Thoracic aorta (tissue), 2 donors: ENCODE measurements around the gene GPR107. TPM values are rescaled to one million over a fixed set of nuclear protein-coding genes. Genes with fewer than 3 reads are reported as not detected.

Experiments used
- ATAC-seq: fragments of 150-250 bp; one replicate; pipeline ENCODE4 v1.8.0; 2017; ENCODE audit warnings: low read depth; ENCODE audit not compliant: insufficient number of reproducible peaks, low FRiP score
- DNase-seq: peaks from one replicate; pipeline ENCODE4 v3.0.0-alpha.2; 2020; ENCODE audit warnings: low spot score
- H3K27ac ChIP-seq, 2 donors: fragments of 200-600 bp; sonication (generic); 1 replicate in 1 of 2; 2 replicates in 1 of 2; pipeline ENCODE4 v1.5.1; 2016; ENCODE audit warnings: mild to moderate bottlenecking in 2 of 2, moderate library complexity in 2 of 2
- H3K27me3 ChIP-seq: fragments of 200-600 bp; sonication (generic); replicated peaks from 2 replicates; pipeline ENCODE4 v1.6.0; 2016; ENCODE audit warnings: mild to moderate bottlenecking; ENCODE audit not compliant: insufficient read depth
- H3K36me3 ChIP-seq: fragments of 200-600 bp; sonication (generic); one replicate; pipeline ENCODE4 v1.5.1; 2016
- H3K4me1 ChIP-seq, 2 donors: fragments of 200-600 bp; sonication (generic); 1 replicate in 1 of 2; 2 replicates in 1 of 2; pipeline versions ENCODE4 v1.5.1 to v1.6.0; 2016; ENCODE audit warnings: low read depth in 2 of 2, mild to moderate bottlenecking in 1 of 2; ENCODE audit not compliant: control insufficient read depth in 1 of 2
- H3K4me3 ChIP-seq: fragments of 200-600 bp; sonication (generic); 2 replicates; pipeline ENCODE4 v1.5.1; 2016; ENCODE audit warnings: mild to moderate bottlenecking
- H3K9me3 ChIP-seq: fragments of 200-600 bp; sonication (generic); 2 replicates; pipeline ENCODE4 v1.5.1; 2016
- total RNA-seq, 2 donors: library from RNA; depleted of rRNA; stranded (reverse); fragments of >200 nt; gene quantifications; one replicate each; pipeline versions ENCODE4 v1.1.0 to v1.2.3, GENCODE V29; 2016
- TF ChIP-seq, protein P1 (sequence below): fragments of 200-600 bp; sonication (generic); IDR thresholded peaks from one replicate; pipeline ENCODE4 v1.5.1; 2019; ENCODE audit warnings: antibody characterized with exemption

Gene GPR107
- total RNA-seq, 2 donors from 2014 or later = 47.5 to 51.9 TPM

DNA sequence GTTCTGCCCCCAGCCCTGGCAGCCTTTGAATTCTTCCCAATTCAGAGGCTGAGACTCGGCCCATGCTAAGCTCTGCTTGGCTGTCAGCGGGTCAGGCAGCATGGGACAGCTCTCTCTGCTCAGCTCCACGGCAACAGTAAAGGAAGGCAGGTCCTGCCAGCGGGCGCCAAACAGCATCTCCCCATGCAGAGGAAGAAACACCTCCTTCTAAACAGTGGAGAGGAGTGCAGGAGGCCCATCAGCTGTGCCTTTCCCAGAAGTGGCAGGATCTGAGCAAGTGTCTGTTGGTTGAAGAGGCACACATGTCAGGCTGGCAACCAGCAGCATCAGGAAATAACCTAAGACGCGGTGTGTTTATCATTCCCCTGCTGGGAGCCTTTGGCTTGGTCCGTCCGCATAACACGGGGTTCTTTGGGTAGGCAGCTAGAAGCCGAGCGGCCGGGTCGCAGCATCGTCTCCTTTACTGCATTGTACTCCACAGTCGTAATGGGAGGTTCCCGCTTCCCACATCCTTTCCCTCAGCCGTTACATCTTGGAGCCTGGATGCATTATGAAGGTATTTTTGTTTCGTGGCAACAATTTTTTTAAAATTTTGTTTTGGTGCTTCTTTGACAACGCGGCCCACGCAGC, 75.8 kb downstream of the GPR107 start:
- Histone ChIP-seq H3K27ac (peak overlapping the region in 1 of 2 donors; percentile 10), H3K36me3 (peaks cover 26% of the 10 kb centered on the region), H3K9me3 (no peaks in the 10 kb centered on the region)

GRCh38 chr9:130132746-130133145, 79.0 kb downstream of the GPR107 start:
- DNase-seq = no peak
- ATAC-seq = no peak
- Histone ChIP-seq H3K4me1 (peaks cover 0 to 4% of the 10 kb centered on the region in 2 donors), H3K4me3 (no peak overlapping the region), H3K36me3 (peaks cover 31% of the 10 kb centered on the region), H3K9me3 (no peaks in the 10 kb centered on the region), H3K27me3 (no peaks in the 10 kb centered on the region), H3K27ac (no peak overlapping the region)
- TF ChIP-seq, protein P1, sequence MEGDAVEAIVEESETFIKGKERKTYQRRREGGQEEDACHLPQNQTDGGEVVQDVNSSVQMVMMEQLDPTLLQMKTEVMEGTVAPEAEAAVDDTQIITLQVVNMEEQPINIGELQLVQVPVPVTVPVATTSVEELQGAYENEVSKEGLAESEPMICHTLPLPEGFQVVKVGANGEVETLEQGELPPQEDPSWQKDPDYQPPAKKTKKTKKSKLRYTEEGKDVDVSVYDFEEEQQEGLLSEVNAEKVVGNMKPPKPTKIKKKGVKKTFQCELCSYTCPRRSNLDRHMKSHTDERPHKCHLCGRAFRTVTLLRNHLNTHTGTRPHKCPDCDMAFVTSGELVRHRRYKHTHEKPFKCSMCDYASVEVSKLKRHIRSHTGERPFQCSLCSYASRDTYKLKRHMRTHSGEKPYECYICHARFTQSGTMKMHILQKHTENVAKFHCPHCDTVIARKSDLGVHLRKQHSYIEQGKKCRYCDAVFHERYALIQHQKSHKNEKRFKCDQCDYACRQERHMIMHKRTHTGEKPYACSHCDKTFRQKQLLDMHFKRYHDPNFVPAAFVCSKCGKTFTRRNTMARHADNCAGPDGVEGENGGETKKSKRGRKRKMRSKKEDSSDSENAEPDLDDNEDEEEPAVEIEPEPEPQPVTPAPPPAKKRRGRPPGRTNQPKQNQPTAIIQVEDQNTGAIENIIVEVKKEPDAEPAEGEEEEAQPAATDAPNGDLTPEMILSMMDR = no peak

More for the DNA sequence above, 75.8 kb downstream of the GPR107 start:
- H3K4me3 ChIP-seq = no peak overlapping the region
- H3K27me3 ChIP-seq = no peaks in the 10 kb centered on the region
- ATAC-seq (no peak), DNase-seq (no peak)
- TF ChIP-seq, protein P1 = no peak
- no peaks in the 10 kb centered on the region for H3K4me1 ChIP-seq

DNA sequence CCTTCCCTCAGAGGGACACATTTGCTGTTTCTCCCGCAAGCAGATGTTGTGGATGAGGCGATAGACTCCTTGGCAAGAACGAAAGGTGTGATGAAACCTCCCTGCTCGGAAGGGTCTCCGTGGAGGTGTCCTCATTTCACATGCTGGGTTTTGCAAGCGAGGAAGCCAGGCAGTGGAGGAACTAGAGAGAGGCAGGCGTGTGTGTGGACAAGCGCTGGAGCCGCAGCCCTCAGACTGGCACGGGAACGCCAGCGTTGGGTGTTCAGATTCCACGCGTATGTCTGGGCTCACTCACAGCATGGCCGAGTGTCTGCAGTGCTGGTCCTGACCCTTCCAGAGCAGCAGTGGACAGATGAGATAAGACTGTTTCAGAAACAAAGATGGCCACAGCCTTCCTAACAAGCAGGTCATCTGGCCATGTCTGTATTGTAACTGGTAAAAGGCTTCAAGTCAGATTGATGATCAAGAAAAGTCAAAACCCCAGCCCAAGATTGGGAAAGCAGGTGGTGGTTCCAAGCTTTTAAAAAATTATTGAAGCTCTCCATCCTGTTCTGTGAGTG, 83.5 kb downstream of the GPR107 start:
- ATAC-seq = no peak
- Histone ChIP-seq H3K4me3 (no peak overlapping the region), H3K4me1 (peaks cover 9 to 23% of the 10 kb centered on the region in 2 donors), H3K36me3 (peaks cover 7% of the 10 kb centered on the region), H3K27me3 (no peaks in the 10 kb centered on the region), H3K27ac (no peak overlapping the region), H3K9me3 (no peaks in the 10 kb centered on the region)
- TF ChIP-seq, protein P1 = no peak
- DNase-seq = no peak

DNA sequence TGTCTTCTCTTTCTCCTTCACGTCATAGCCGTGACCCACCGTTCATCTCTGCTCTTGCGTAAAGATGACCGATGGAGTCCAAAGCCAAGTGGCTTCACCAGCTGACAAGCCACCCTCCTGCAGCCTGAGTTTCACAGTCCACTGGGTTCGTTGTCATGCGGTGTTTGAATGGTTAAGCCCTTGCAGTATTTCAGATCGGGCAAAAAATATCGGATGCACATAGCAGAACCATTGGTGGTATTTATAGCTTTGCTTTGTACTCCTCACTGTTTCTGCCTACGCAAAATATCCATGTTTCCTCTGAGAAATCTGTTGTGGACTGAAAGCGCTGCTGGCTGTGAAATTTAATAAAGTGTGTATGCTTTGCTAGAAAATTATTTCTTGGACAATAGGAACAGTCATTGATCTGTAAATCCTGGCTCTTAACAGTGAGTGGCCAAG, 84.0 kb downstream of the GPR107 start:
- no peak for DNase-seq
- ATAC-seq = no peak
- TF ChIP-seq, protein P1 = no peak
- Histone ChIP-seq H3K27ac (peak overlapping the region; percentile 28 to 32), H3K4me3 (no peak overlapping the region), H3K36me3 (peaks cover 7% of the 10 kb centered on the region), H3K4me1 (peaks cover 9 to 23% of the 10 kb centered on the region in 2 donors), H3K9me3 (no peaks in the 10 kb centered on the region), H3K27me3 (no peaks in the 10 kb centered on the region)

GRCh38 chr9:130138171-130138653, 84.5 kb downstream of the GPR107 start:
- H3K27me3 ChIP-seq = no peaks in the 10 kb centered on the region
- H3K36me3 ChIP-seq = peaks cover 7% of the 10 kb centered on the region
- H3K4me1 ChIP-seq = peaks cover 9 to 23% of the 10 kb centered on the region in 2 donors
- DNase-seq = no peak
- no peak for ATAC-seq
- H3K9me3 ChIP-seq = no peaks in the 10 kb centered on the region
- H3K27ac ChIP-seq = peak overlapping the region; percentile 32 to 36
- no peak overlapping the region for H3K4me3 ChIP-seq
- TF ChIP-seq, protein P1 = no peak
